ENCODE results near the gene SOCS3.
A peak's percentile ranks its signal among the peaks of the same experiment; 100 is the strongest.
"Not testable (repeated sequence)": the region's sequence is repeated elsewhere in the genome, so short reads cannot be mapped to it uniquely, and the experiment has no call there.

The SOCS3 gene

DNA sequence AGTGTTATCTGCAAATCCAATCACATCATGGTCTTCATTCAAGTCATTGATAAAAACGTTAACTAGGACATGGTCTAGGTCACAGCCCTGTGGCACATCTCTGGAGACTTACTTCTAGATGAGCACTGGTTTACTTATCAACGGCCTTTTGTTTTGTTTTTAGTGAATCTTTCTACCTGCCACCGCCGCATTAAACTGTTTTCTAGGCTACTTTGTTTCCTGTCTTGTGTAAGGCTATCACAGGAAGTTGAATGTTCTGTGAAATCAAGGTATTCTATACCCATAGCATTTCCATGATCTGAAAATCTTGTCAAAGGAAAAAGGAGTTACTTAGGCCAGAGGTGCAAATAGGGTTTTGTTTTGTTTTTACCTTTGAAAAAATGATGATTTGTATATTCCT lies 26.9 kb downstream of the SOCS3 start:
- DNase-seq = no peak

- DNase-seq = not testable (repeated sequence)
These were observed 28.5 kb downstream of the SOCS3 start for GRCh38 chr17:78331355-78331754.

- DNase-seq = no peak
These were observed 29.2 kb downstream of the SOCS3 start for GRCh38 chr17:78330570-78331224.

DNA sequence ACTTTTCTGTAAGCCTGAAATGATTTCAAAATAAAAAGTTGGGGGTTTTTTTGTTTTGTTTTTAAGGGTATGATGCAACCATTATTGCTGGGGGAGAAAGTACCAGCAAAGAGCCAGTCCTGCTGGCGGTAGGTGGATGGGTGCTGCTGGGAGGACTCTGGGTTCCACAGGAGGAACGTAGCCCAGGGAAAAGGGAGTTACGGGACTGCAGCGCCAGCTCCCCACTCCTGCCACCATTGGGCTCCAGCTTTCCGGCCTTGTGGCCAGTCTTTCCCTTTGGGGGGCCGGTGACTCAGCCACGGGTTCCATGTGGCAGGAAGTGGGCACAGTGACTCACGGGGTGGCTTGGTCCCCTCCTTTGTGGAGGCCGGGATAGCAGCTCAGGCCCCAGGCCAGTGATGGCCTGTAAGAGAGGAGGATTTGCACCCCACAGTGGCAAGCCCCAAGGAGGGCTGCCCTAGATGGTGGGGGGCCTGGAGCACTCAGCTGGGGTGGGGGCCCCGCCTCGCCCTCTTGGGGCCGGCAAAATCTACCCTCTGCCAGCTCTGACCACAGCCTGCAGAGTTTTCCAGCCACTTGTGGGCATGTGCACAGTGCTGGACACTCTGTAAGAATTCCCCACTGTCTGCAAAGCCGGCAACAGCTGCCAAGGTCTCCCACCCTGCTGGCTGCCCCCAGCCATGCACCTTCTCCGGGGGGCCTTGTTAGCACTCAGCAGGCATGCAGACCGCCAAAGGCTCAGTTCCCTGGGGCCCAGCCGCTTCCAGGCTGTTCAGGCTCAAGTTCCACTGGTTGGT lies 30.4 kb downstream of the SOCS3 start:
- no peak for DNase-seq

- DNase-seq = no peak
These were observed 32.0 kb downstream of the SOCS3 start for GRCh38 chr17:78327880-78328279.

DNA sequence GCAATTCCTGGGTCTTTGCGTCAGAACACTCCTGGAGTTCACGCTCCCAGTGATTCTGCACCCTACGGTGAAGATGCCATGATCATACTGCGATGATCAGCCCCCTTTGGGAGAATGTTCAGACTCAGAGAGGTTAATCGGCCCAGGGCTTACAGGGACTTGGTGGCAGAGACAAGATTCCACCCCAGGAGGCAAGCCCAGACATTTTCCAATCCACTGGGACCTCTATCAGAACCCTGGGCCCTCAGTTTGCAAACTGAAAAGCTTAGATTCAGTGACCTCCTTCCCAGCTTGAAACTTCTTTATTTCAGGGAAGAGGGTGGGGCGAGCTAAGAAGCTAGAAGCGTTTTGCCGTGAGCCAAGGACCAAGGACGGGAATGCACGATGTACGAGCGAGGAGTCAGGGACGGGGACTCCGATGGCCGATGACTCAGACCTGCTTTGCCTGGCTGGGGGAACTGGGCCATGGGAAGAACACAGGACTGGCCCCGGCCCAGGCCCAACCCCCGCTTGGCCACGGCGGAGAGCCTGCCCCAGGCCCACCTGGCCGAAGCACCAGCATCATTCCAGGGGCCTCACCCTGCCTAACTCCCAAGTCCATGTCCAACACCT lies 34.7 kb downstream of the SOCS3 start:
- DNase-seq = no peak

DNA sequence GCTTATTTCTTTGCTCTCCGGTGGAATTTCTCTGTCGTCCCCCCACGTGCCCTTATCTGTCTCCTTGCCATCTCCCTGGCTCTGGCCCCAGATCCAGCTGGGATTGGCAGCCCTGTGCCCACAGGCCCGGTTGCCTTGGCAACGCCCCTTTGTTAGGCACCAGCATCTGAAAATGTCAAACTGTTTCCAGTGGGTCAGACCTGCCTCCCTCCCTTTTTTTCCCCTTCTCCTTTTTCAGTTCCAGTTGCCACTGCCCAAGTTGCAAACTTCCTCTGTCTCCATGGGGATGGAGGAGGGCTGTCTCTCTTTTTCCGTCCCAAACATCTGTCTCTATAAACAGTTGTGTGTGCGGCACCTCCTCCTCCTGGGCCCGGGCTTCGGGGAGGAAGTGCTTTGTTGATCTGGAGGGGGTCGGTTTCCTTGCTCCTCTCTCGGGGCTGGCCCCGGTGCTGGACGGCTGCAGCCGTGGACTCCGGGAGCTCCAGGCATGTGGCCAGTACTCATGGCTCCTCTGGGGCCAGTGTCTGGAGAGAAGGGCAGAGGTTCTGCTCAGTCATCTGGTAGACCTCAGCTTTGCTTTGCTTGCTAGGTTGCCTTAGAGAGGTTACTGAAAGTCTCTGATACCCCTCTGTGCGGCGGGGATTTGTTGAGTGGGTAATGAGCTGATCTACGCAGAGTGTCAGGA lies 35.3 kb downstream of the SOCS3 start:
- peak in 44 of 56 donors; percentile 13 to 76 (median 52) for DNase-seq

DNA sequence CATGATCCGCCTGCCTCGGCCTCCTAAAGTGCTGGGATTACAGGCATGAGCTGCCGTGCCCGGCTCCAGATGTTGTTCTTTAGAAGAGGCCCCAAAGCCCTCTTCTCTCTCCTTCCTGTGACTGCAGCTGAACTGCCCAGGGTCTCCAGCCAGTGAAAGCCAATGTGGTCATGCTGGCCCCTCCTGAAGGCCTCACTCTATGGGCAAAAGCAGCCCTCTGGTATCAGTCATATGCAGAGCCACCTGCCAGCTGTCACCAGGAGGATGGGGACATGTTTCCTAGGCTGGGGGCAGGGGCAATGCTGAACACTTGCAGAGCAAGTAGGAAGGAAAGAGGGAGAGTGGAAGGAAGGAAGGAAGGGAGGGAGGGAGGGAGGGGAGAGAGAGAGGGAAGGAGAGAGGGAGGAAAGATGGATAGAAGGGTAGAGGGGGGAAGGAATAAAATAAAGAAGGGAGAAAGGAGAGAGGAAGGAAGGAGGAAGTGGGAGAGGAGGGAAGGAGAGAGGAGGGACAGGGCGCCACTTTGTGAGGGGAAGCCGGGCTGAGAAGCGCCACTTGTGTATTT lies 36.0 kb downstream of the SOCS3 start:
- DNase-seq = no peak

GRCh38 chr17:78322858-78323455 lies 36.9 kb downstream of the SOCS3 start:
- DNase-seq = no peak

DNA sequence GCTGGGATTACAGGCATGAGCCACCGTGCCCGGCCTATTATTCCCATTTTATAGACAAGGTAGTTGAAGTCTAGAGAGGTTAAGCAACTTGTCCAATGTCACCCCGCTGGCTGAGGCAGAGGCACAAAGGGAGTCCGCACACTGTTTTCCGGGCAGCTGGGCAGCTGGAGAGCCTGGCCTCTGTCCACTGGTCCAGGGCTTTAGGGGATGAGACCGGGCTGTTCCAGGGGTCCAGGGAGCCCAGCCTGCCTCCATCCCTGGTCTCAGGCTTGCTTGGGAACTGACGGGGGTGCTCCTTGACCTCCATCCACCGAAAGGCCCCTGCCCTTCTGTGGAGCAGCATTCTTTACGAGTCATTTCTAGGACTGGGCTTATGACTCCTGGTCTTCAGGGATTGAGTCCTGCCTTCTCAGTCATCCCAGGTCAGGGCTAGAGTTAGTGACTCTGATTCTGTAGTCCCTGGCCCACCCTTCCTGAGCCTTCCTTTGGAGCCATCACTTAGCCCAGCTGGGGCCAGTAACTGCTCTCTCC lies 37.5 kb downstream of the SOCS3 start:
- DNase-seq = no peak

DNA sequence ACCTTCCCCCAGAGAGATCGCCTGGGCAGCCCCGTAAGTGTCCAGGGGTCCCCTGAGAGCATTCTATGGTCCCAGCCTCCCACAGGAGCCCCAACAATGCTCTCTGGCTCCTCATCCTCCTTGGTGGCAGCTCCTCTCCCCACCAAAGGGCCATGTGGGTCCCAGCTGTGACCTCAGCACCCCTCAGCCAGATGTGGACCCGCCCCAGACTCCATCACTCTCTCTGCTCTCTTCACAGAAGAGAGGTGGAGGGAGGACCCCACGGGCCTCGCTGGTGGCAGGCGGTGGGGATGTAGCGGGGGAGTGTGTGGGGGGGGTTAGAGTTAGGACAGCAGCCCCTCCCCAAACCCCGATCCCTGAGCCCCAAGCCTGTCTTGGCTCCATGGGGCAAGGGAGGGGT lies 41.0 kb downstream of the SOCS3 start:
- no peak for DNase-seq

DNA sequence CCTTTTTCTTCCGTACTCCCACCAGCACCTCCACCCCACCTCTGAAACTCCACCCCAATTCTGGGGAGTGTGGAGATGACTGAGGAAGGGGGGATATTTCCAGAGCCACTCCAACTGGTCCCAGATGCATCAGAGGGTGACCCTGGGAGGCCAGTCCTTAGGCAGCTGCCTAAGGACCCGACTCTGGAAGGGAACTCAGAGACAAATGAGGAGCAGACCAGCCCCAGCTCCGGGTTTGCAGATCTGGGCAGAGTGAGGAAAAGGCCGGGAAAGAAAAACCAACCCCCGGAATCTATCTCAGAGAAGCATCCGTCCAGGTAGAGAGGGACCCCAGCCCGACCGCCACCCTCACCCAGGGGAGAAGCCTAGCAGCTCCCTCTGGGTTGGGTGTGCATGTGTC lies 41.5 kb downstream of the SOCS3 start:
- no peak for DNase-seq

GRCh38 chr17:78317794-78318400 lies 42.0 kb downstream of the SOCS3 start:
- no peak for DNase-seq

- DNase-seq = no peak
These were observed 42.7 kb downstream of the SOCS3 start for GRCh38 chr17:78316867-78317789.

- no peak for DNase-seq
These were observed 43.6 kb downstream of the SOCS3 start for GRCh38 chr17:78316115-78316866.

DNA sequence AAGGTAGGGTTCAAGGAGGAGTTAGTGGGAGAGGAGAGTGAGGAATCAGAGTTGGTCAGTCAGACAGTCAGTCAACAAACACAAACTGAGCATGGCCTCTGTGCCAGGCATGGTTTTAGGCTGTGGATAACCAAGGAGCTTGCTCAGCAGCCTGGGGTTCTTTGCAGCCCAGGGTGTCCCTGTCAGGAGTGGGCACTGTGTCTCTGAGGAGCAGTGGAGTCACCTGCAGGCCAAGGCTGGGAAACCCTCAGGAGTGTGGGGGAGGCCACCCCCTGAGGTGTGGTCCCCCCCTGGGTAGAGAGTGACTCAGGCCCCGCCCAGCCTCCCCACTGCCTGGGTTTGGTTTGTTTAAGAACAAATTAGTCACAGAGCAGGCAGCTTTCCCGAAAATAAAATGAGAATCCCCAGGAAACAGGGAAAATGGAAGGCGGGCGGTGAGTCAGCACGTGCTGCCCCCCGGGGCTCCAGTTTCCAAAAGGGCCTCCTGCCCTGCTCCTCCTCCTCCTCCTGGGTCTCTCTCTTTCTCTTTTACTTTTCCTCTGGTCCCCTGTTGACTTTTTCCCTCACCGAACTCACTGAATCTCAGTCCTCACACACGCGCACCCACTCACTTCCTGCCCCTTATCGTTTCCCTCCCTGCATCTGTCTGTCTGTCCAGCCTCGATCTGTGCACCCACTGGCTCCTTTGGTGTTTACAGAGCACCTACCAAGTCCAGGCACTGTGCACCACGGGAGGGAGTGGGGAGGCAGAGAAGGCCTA lies 44.3 kb downstream of the SOCS3 start:
- DNase-seq = peak in 7 of 56 donors; percentile 10 to 41 (median 16)

- no peak for DNase-seq
These were observed 45.1 kb downstream of the SOCS3 start for GRCh38 chr17:78314683-78315354.
